H1 (cell line): ENCODE data around the gene CPNE4. TPM values are rescaled to one million over a fixed set of nuclear protein-coding genes. Genes with fewer than 3 reads are reported as not detected.

Source experiments
- CTCF ChIA-PET: fragments of 300-600 bp; sonication (Branson Sonifier 250); formaldehyde crosslinking; loops from one replicate; lab custom pipeline; 2021; ENCODE audit not compliant: partially characterized antibody; lab: Charles Lee
- POLR2A ChIA-PET: fragments of 300-600 bp; sonication (Branson Sonifier 250); formaldehyde crosslinking; loops from one replicate; lab custom pipeline; 2021; ENCODE audit warnings: inconsistent platforms; ENCODE audit not compliant: partially characterized antibody; lab: Charles Lee
- DNase-seq, 2 experiments: peaks; one replicate each; pipeline versions ENCODE4 v3.0.0 to v3.0.0-alpha.2; 2010 to 2022; ENCODE audit warnings: low spot score in 2 of 2, low read depth in 1 of 2, mixed read lengths in 1 of 2
- FAIRE-seq: peaks from 2 replicates; lab custom pipeline; 2011; peaks lifted over from hg19 to GRCh38; lab: Jason Lieb, UNC
- H2AFZ ChIP-seq: 2 replicates; pipeline ENCODE4 v1.8.1; 2012; ENCODE audit warnings: low read length, inconsistent platforms
- H2AK5ac ChIP-seq: 2 replicates; pipeline ENCODE4 v1.6.1; 2013; ENCODE audit warnings: low read depth, low read length
- H2BK120ac ChIP-seq: replicated peaks from 2 replicates; pipeline ENCODE3; 2013; ENCODE audit warnings: low read depth, low read length, inconsistent platforms
- H2BK12ac ChIP-seq: 2 replicates; pipeline ENCODE4 v1.6.1; 2013; ENCODE audit warnings: low read depth, low read length
- H2BK15ac ChIP-seq: 2 replicates; pipeline ENCODE4 v1.6.1; 2013; ENCODE audit warnings: low read length
- H2BK20ac ChIP-seq: 2 replicates; pipeline ENCODE4 v1.6.1; 2013; ENCODE audit warnings: low read length
- H2BK5ac ChIP-seq: 2 replicates; pipeline ENCODE4 v1.6.1; 2013; ENCODE audit warnings: low read depth, low read length
- H3K14ac ChIP-seq: 2 replicates; pipeline ENCODE4 v1.6.1; 2013; ENCODE audit warnings: inconsistent platforms; ENCODE audit not compliant: insufficient read length
- H3K18ac ChIP-seq: 2 replicates; pipeline ENCODE4 v1.6.1; 2013; ENCODE audit warnings: low read length; ENCODE audit errors: extremely low read depth
- H3K23ac ChIP-seq: 2 replicates; pipeline ENCODE4 v1.6.1; 2013; ENCODE audit warnings: inconsistent platforms; ENCODE audit not compliant: insufficient read length
- H3K23me2 ChIP-seq: 2 replicates; pipeline ENCODE4 v1.6.1; 2013; ENCODE audit warnings: low read depth, low read length
- H3K27ac ChIP-seq: 2 replicates; pipeline ENCODE4 v1.6.1; 2011; ENCODE audit warnings: low read depth, low read length, inconsistent platforms
- H3K27me3 ChIP-seq, 4 experiments: replicated peaks in 1 of 4; 1 replicate in 1 of 4; 2 replicates in 3 of 4; pipeline versions ENCODE4 v1.6.1 to v1.8.1; 2011 to 2013; ENCODE audit warnings: low read length in 3 of 4, mild to moderate bottlenecking in 3 of 4, inconsistent platforms in 2 of 4, mixed read lengths in 2 of 4, moderate library complexity in 1 of 4; ENCODE audit not compliant: control insufficient read depth in 3 of 4, insufficient read depth in 3 of 4; ENCODE audit errors: extremely low read depth in 1 of 4
- H3K36me3 ChIP-seq, 4 experiments: 2 replicates each; pipeline versions ENCODE4 v1.6.1 to v1.8.1; 2011 to 2013; ENCODE audit warnings: mild to moderate bottlenecking in 4 of 4, low read length in 3 of 4, moderate library complexity in 2 of 4, control low read depth in 1 of 4, inconsistent platforms in 1 of 4; ENCODE audit not compliant: insufficient read depth in 4 of 4, control insufficient read depth in 2 of 4
- H3K4ac ChIP-seq: replicated peaks from 2 replicates; pipeline ENCODE3; 2013; ENCODE audit warnings: low read length, low read depth, mixed read lengths, inconsistent platforms; ENCODE audit not compliant: insufficient read length
- H3K4me1 ChIP-seq, 4 experiments: replicated peaks in 1 of 4; 1 replicate in 1 of 4; 2 replicates in 3 of 4; pipeline versions ENCODE4 v1.6.1 to v1.8.1; 2011 to 2013; ENCODE audit warnings: low read length in 3 of 4, inconsistent platforms in 2 of 4, mixed read lengths in 1 of 4; ENCODE audit not compliant: insufficient read depth in 4 of 4, control insufficient read depth in 3 of 4
- H3K4me2 ChIP-seq, 2 experiments: 2 replicates each; pipeline versions ENCODE4 v1.6.1 to v1.8.1; 2011 to 2013; ENCODE audit warnings: low read depth in 2 of 2, low read length in 2 of 2, control low read depth in 1 of 2, inconsistent platforms in 1 of 2, mild to moderate bottlenecking in 1 of 2; ENCODE audit not compliant: insufficient read depth in 1 of 2
- H3K4me3 ChIP-seq, 4 experiments: fragments of 200-600, 300-600 bp in 1 of 4; sonication (generic), shearing (Covaris generic), sonication (Bioruptor Twin) in 1 of 4; 2 replicates each; pipeline versions ENCODE4 v1.5.1 to v1.8.1; 2011 to 2016; ENCODE audit warnings: low read length in 4 of 4, low read depth in 3 of 4, control low read depth in 2 of 4, inconsistent platforms in 2 of 4, mild to moderate bottlenecking in 2 of 4, mixed read lengths in 1 of 4, moderate library complexity in 1 of 4; ENCODE audit not compliant: insufficient read depth in 2 of 4; ENCODE audit errors: extremely low read depth in 1 of 4
- H3K56ac ChIP-seq: replicated peaks from 2 replicates; pipeline ENCODE3; 2013; ENCODE audit warnings: low read depth, mild to moderate bottlenecking, mixed read lengths, low read length, inconsistent platforms; ENCODE audit not compliant: insufficient read length
- H3K79me1 ChIP-seq: 2 replicates; pipeline ENCODE4 v1.6.1; 2013; ENCODE audit warnings: low read depth, low read length, control low read depth
- H3K79me2 ChIP-seq, 2 experiments: 2 replicates each; pipeline versions ENCODE4 v1.6.1 to v1.8.1; 2012 to 2013; ENCODE audit warnings: low read length in 2 of 2, mild to moderate bottlenecking in 2 of 2, inconsistent platforms in 1 of 2; ENCODE audit not compliant: insufficient read depth in 2 of 2, control insufficient read depth in 1 of 2
- H3K9ac ChIP-seq, 4 experiments: replicated peaks in 1 of 4; 1 replicate in 1 of 4; 2 replicates in 3 of 4; pipeline versions ENCODE4 v1.6.1 to v1.8.1; 2011 to 2013; ENCODE audit warnings: low read depth in 3 of 4, low read length in 3 of 4, control low read depth in 2 of 4, mild to moderate bottlenecking in 2 of 4, moderate library complexity in 2 of 4, inconsistent platforms in 1 of 4; ENCODE audit errors: extremely low read depth in 1 of 4
- H3K9me3 ChIP-seq, 2 experiments: 2 replicates each; pipeline versions ENCODE4 v1.6.1 to v1.8.1; 2012 to 2013; ENCODE audit warnings: mild to moderate bottlenecking in 2 of 2, moderate library complexity in 2 of 2, control low read depth in 1 of 2, inconsistent platforms in 1 of 2, low read depth in 1 of 2, low read length in 1 of 2, mixed read lengths in 1 of 2; ENCODE audit not compliant: insufficient read depth in 2 of 2
- H4K20me1 ChIP-seq, 2 experiments: replicated peaks in 1 of 2; 2 replicates each; pipeline versions ENCODE3 to v1.8.1; 2011 to 2013; ENCODE audit warnings: inconsistent platforms in 2 of 2, low read length in 2 of 2, mild to moderate bottlenecking in 1 of 2; ENCODE audit not compliant: insufficient read depth in 2 of 2, control insufficient read depth in 1 of 2
- H4K5ac ChIP-seq: 2 replicates; pipeline ENCODE4 v1.6.1; 2013; ENCODE audit warnings: low read length, low read depth, mixed read lengths, inconsistent platforms; ENCODE audit not compliant: insufficient read length
- H4K8ac ChIP-seq: 2 replicates; pipeline ENCODE4 v1.8.0; 2013; ENCODE audit warnings: mild to moderate bottlenecking, moderate library complexity, low read length, inconsistent platforms; ENCODE audit not compliant: insufficient read depth; ENCODE audit errors: extremely low read depth
- H4K91ac ChIP-seq: replicated peaks from 2 replicates; pipeline ENCODE3; 2013; ENCODE audit warnings: low read length, mixed read lengths, inconsistent platforms; ENCODE audit not compliant: insufficient read length
- WGBS, 2 experiments: shearing (Covaris generic) in 1 of 2; methylation state at CpG; one replicate each; pipeline versions ENCODE4 v1.1.6 to v1.1.7; 2013 to 2015; ENCODE audit warnings: low lambda C conversion rate in 2 of 2, mixed read lengths in 2 of 2, inconsistent platforms in 1 of 2, low coverage in 1 of 2, missing lambda C conversion rate in 1 of 2; ENCODE audit not compliant: insufficient replicate concordance in 2 of 2, insufficient coverage in 1 of 2, insufficient read length in 1 of 2; ENCODE audit errors: extremely low coverage in 1 of 2, missing lambda C conversion rate in 1 of 2; 5-methylcytosine and 5-hydroxymethylcytosine counted together
- polyA plus RNA-seq, 7 experiments: library from polyadenylated mRNA; depleted of rRNA in 3 of 7; stranded (reverse) in 5 of 7; unstranded in 2 of 7; fragments of >200 nt in 5 of 7; fragments of 200-250 nt in 2 of 7; gene quantifications; 1 replicate in 5 of 7; 2 replicates in 1 of 7; 4 replicates in 1 of 7; pipeline versions ENCODE4 v1.2.1 to v1.2.3, GENCODE V29; 2011 to 2013; ENCODE audit warnings: missing spikeins in 2 of 7, mixed read lengths in 2 of 7
- total RNA-seq: library from RNA; stranded (reverse); fragmentation: NEBNext Ultra II Directional; extraction: Animal tissue kit (Norgen Biotek cat#: 25700); gene quantifications from 2 replicates; pipeline ENCODE4 v1.2.1, GENCODE V29; 2021

The CPNE4 gene
- total and polyA plus RNA-seq, 2 of the 8 experiments (the other 6 are each of a cell fraction or from before 2014, with no cell fraction given): 0.82 to 3.8 TPM

- Histone ChIP-seq H3K23ac (no peak overlapping the region), H2BK5ac (no peak overlapping the region), H3K4me1 (peaks cover 0 to 2% (median 0%) of the 10 kb centered on the region in 4 experiments; a peak in 2 of 7 replicates), H3K27me3 (peaks cover 0 to 1% (median 0%) of the 10 kb centered on the region in 4 experiments; a peak in 1 of 7 replicates), H3K9me3 (no peaks in the 10 kb centered on the region), H3K79me1 (no peaks in the 10 kb centered on the region), H2BK120ac (no peak overlapping the region), H3K27ac (no peak overlapping the region), H2AFZ (no peak overlapping the region), H3K4me3 (no peak overlapping the region), H3K14ac (no peak overlapping the region), H3K18ac (no peak overlapping the region), H2BK20ac (no peak overlapping the region), H4K8ac (no peak overlapping the region), H2BK15ac (no peak overlapping the region), H3K4ac (no peak overlapping the region), H3K36me3 (no peaks in the 10 kb centered on the region), H2AK5ac (no peak overlapping the region), H3K4me2 (no peak overlapping the region), H2BK12ac (no peak overlapping the region), H4K91ac (no peak overlapping the region), H3K23me2 (no peaks in the 10 kb centered on the region; the same call in 1 of the 2 replicates), H3K79me2 (no peaks in the 10 kb centered on the region), H3K9ac (no peak overlapping the region), H4K20me1 (no peaks in the 10 kb centered on the region), H3K56ac (no peak overlapping the region), H4K5ac (no peak overlapping the region)
- POLR2A ChIA-PET: no interaction called here
- CTCF ChIA-PET: interaction anchor here (0.7 to 1.1 kb wide), 2 partner anchors 14 to 51 kb away, joined by 3 read pairs; no protein-coding TSS in a partner anchor
- DNase-seq (no peak), FAIRE-seq (no peak)
- WGBS, 2 experiments: 32% methylated on average over 1 of the region's 1 CpG; no CpG with 5 or more reads in 1 of the 2 experiments
Measured at GRCh38 chr3:131623431-131623830, 411.4 kb downstream of the CPNE4 start.
